Bronchial epithelial cell (primary cell): Measurements from ENCODE around the gene POLR2I. TPM values are rescaled to one million over a fixed set of nuclear protein-coding genes. Genes with fewer than 3 reads are reported as not detected.

Experiments used
- DNase-seq: peaks from one replicate; pipeline ENCODE4 v3.0.0-alpha.2; 2010; ENCODE audit warnings: low read depth
- FAIRE-seq: peaks from 2 replicates; lab custom pipeline; 2011; peaks lifted over from hg19 to GRCh38; lab: Jason Lieb, UNC
- H3K27me3 ChIP-seq: 2 replicates; pipeline ENCODE4 v1.5.1; 2011; ENCODE audit warnings: low read length; ENCODE audit not compliant: control insufficient read depth, insufficient read depth
- H3K36me3 ChIP-seq: 2 replicates; pipeline ENCODE4 v1.5.1; 2011; ENCODE audit warnings: low read length; ENCODE audit not compliant: control insufficient read depth, insufficient read depth
- H3K4me3 ChIP-seq: 2 replicates; pipeline ENCODE4 v1.5.1; 2011; ENCODE audit warnings: mild to moderate bottlenecking, low read depth, low read length, control low read depth
- CTCF ChIP-seq: IDR thresholded peaks from 2 replicates; pipeline ENCODE4 v1.5.1; 2011; ENCODE audit warnings: mild to moderate bottlenecking, moderate library complexity, low read length, control low read depth, inconsistent platforms; ENCODE audit not compliant: insufficient read depth, severe bottlenecking
- total RNA-seq: library from RNA; depleted of rRNA; stranded (reverse); fragments of >200 nt; gene quantifications from 2 replicates; pipeline ENCODE4 v1.2.1, GENCODE V29; 2014

Gene POLR2I
- total RNA-seq, 1 donor from 2014 or later: 68.2 TPM

- no peak overlapping the region for H3K4me3 ChIP-seq
- DNase-seq (no peak), FAIRE-seq (no peak)
- no peak for TF ChIP-seq CTCF
- peaks cover 22% of the 10 kb centered on the region for H3K36me3 ChIP-seq
- no peaks in the 10 kb centered on the region for H3K27me3 ChIP-seq
Measured at GRCh38 chr19:36120984-36121358, 6.3 kb upstream of the POLR2I start.

- no peak overlapping the region for H3K4me3 ChIP-seq
- TF ChIP-seq CTCF: no peak
- DNase-seq (no peak), FAIRE-seq (no peak)
- peaks cover 19% of the 10 kb centered on the region for H3K36me3 ChIP-seq
- no peaks in the 10 kb centered on the region for H3K27me3 ChIP-seq
Measured at GRCh38 chr19:36120092-36120983, 5.7 kb upstream of the POLR2I start.

GRCh38 chr19:36116344-36116637, 1.6 kb upstream of the POLR2I start:
- no peak for FAIRE-seq
- TF ChIP-seq CTCF: no peak
- Histone ChIP-seq H3K4me3 (peak overlapping the region; percentile 98), H3K27me3 (no peaks in the 10 kb centered on the region), H3K36me3 (peaks cover 20% of the 10 kb centered on the region)
- no peak for DNase-seq

GRCh38 chr19:36115453-36116343, 1.0 kb upstream of the POLR2I start, which contains the start of gene TBCB:
TBCB (plus strand) TSS chr19:36115468; CDS start chr19:36115561, 93 bp downstream.
- Histone ChIP-seq H3K36me3 (peaks cover 20% of the 10 kb centered on the region), H3K27me3 (no peaks in the 10 kb centered on the region), H3K4me3 (peak within 1 kb of the TSS; percentile 98)
- no peak for TF ChIP-seq CTCF
- no peak for FAIRE-seq
- no peak for DNase-seq

GRCh38 chr19:36113894-36114720, 568 bp downstream of the POLR2I start:
- Histone ChIP-seq H3K36me3 (peaks cover 16% of the 10 kb centered on the region), H3K27me3 (no peaks in the 10 kb centered on the region), H3K4me3 (peak overlapping the region; percentile 98)
- FAIRE-seq (no peak), DNase-seq (peak; percentile 22)
- TF ChIP-seq CTCF: peak; percentile 39
